HG03097 (cell line): ENCODE data around the gene GBX1.

Source experiments
- ATAC-seq: cut with Tn5 transposase; IDR thresholded peaks from one replicate; pipeline ENCODE4 v1.9.1; 2021; ENCODE audit not compliant: unreplicated experiment, low FRiP score

GBX1 gene

GRCh38 chr7:151167197-151167961 lies at the start of gene GBX1:
Gene GBX1, minus strand, starts transcription at chr7:151167694. Its CDS starts 146 bp downstream, at chr7:151167548.
- no peak for ATAC-seq

- no peak for ATAC-seq
These were observed 47.9 kb upstream of the GBX1 start for GRCh38 chr7:151215396-151215795.

DNA sequence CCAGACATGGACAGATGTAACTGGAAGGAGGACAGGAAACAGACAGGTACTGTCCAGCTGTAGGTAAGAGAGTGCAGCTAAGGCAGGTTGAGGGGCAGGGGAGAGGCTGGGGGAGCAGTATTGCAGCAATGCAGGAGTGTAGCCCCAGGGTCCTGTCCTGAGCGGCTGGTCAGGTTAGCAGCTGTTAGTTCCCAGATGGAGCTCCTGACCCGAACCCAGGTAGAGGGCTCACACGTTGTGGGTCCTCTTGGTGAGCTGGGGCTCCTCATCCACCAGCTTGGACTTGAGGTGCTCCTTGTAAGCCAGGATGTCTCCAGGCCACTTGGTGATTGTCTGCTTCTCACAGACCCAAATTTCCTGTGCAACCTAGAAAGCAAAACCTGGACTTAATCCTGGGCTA lies 46.3 kb upstream of the GBX1 start:
- ATAC-seq = no peak

DNA sequence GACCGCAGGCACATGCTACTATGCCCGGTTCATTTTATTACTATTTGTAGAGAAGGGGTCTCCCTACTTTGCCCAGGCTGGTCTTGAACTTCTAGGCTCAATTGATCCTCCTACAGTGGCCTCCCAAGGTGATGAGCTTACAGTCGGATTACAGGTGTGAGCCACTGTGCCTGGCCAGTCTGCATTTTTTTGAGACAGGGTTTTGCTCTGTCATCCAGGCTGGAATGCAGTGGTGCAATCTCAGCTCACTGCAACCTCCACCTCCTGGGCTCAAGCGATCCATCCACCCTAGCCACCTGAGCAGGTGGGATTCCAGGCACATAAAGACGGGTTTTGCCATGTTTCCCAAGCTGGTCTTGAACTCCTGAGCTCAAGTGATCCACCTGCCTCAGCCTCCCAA lies 45.1 kb upstream of the GBX1 start:
- ATAC-seq = no peak

DNA sequence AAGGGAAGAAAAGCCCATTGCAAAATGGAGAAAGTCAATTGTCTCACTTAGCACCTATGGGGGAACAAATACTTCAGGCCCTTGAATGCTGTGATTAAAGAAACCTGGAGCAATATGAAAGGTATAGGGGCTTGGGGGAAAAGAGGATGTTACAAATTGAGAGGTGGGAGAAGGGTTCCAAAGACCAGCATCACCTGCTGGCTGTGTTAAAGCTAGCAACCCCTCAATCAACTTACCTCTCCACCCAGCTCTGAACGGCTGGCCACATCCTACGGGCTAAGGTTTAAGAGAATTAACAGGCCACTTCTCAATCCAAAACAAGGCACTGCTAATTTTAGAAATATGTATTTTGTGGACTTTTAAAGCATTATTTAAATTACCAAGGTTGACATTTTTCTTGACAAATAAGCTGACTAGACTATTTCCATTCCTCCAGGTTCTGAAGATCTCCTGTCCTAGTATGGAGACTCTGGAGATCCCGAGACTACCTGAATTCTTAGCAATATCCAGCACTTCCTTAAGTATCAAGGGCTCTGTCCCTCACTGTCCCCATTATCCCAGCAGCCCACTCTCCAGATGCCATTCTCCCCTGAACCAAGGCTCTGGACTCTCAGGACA lies 43.8 kb upstream of the GBX1 start:
- ATAC-seq = no peak

DNA sequence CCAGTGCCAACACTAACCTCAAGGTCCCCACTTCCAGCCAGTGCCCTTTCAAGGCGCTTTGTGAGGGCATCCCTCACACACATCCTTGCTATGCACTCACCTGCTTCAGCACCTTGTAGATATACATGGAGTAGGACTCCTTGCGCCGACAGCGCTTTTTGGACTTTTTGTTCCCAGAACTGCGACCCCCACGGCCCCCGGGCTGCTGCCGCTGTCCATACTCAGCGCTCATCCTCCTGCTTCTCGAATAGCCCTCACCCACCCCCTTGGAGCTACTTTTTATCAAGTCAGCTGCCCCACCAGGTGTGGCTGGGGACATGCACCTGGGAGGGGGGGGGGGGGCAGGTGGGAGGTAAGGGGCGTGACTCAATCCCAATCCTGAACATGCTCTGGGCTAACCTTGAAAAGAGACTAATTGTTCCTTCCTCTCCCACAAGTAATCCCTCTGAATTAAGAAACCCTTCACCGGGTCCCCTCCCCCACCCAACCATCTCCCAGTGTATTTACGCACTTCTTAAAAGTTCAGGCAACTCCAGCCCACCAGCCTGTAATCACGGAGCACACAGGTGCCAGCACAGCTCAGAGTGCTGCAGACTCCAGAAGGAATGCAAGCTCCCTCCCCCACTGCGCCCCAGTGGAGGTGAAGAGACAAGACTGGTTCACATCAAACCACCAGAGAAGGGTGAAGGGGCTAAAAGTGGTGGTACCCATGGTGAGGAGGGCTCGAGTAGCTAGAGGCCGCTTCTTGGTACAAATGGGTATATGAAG lies 42.8 kb upstream of the GBX1 start, which contains the start of gene H2BK1:
Gene H2BK1 (minus strand): TSS at position 402 of the 768 bp plus-strand sequence. CDS start 170 bp downstream, at position 232.
- no peak for ATAC-seq

GRCh38 chr7:151209588-151209987 lies 42.1 kb upstream of the GBX1 start:
- no peak for ATAC-seq

DNA sequence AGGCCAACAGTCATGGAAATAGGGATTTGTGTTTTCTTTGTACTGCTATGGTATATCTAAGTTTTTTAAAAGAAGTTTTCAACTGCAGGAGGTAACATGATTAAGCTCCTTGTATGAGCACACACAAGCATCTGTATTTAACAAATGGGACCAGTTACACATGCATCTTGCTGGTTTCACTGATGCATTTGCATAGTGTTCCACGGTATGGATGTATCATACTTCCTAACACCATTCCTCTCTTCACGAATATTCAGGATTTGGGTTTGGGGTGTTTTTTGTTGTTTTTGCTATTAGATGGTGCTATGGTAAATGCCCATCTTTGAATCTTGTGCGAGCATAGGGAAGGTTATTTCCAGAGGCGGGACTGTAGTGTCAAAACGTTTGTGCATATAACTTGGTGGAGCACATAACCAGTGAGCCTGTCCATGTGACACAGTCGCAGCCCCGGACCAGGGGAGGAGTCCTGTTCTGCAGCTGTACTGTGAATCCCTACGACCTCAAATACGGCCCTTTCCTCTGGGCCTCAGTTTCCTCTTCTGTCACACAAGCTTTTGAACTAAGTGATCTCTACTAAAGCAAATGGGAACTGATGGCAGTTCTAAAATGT lies 40.9 kb upstream of the GBX1 start:
- ATAC-seq = no peak

GRCh38 chr7:151207804-151208203 lies 40.3 kb upstream of the GBX1 start:
- no peak for ATAC-seq

- ATAC-seq = no peak
These were observed 39.8 kb upstream of the GBX1 start for GRCh38 chr7:151207315-151207714.

GRCh38 chr7:151206914-151207313 lies 39.4 kb upstream of the GBX1 start:
- no peak for ATAC-seq

GRCh38 chr7:151205730-151206129 lies 38.2 kb upstream of the GBX1 start:
- no peak for ATAC-seq

DNA sequence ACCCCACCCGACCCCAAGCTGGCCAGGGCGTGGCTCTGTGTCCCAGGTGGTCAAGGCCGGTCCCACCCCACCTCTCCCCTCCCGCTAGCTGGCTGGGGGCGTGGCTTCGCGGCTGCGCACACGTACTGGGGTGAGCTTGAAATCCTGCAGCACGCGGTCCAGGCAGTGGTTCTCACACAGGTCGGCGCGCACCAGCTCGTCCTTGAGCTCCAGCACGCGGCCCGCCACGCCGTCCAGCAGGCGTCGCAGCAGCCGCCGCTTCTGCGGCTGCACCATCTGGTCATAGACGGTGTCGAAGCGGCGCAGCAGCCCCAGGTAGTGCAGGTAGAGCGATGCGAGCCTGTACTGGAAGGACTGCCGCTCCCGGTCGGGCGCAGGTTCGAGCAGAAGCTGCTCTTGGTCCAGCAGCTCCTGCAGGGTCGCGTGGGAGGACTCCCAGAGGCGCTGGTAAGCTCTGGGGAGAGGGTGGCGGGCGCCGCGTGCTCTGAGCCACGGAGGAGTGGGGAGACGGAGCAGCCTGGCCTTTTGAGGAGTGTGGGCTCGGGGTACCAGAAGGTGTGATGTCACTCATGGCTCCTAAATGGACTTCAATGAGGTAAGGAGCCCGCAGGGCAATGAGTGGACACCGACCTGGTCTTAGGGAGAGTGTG lies 37.0 kb upstream of the GBX1 start:
- no peak for ATAC-seq

GRCh38 chr7:151202836-151203235 lies 35.3 kb upstream of the GBX1 start:
- ATAC-seq = no peak

GRCh38 chr7:151201751-151202150 lies 34.3 kb upstream of the GBX1 start:
- ATAC-seq = no peak

- ATAC-seq = no peak
These were observed 33.9 kb upstream of the GBX1 start for GRCh38 chr7:151201344-151201743.

GRCh38 chr7:151198945-151199848 lies 31.7 kb upstream of the GBX1 start:
- ATAC-seq = no peak

GRCh38 chr7:151197932-151198331 lies 30.4 kb upstream of the GBX1 start:
- ATAC-seq = no peak

GRCh38 chr7:151195616-151196450 lies 28.3 kb upstream of the GBX1 start:
- ATAC-seq = no peak
